Right lobe of liver (tissue), 4 donors: ENCODE results near the gene RGS9.

ENCODE experiments used
- CTCF ChIP-seq, 4 donors: fragments of 200-600 bp in 3 of 4; fragments of 450-650 bp in 1 of 4; IDR thresholded peaks; one replicate each; pipeline versions ENCODE4 v1.5.1 to v1.8.0; 2016 to 2022; ENCODE audit warnings: antibody characterized with exemption in 4 of 4, mild to moderate bottlenecking in 2 of 4
- POLR2A ChIP-seq: fragments of 450-650 bp; IDR thresholded peaks from one replicate; pipeline ENCODE4 v1.6.1; 2017; ENCODE audit warnings: antibody characterized with exemption, mild to moderate bottlenecking
- donor health status: DM: no; HTN: no; CAD: no.
- donor health status: DM: no; HTN: no; CAD: no.
- donor health status: DM: no; HTN: yes; CAD: no.

GRCh38 chr17:65131946-65132345, 5.2 kb upstream of the RGS9 start:
- TF ChIP-seq CTCF (IDR thresholded peaks at IDR 0.05) (no peak), POLR2A (peak; percentile 77)
